GM21447 (cell line): ENCODE data around the gene NOL9.

Experiments used
- ATAC-seq: cut with Tn5 transposase; IDR thresholded peaks from one replicate; pipeline ENCODE4 v1.9.1; 2021; ENCODE audit not compliant: unreplicated experiment

The NOL9 gene

DNA sequence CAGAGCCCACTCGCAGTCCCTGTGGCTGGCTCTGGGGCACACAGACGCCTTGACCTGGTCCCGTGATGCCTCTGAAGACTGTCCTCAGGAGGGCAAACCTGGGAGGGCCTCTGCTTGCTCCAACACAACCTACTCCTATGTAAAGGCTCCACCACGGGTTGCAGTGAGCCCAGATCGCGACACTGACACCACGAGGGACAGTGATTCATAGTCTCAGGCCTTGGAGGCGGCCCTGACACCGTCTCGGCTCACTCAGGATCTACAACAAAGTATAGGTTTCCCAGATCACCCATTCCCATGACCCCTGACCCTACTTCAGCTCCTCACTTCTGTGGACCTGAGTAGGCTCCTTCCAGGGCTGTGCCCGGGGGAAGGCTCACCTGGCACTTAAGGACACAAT, 28.0 kb downstream of the NOL9 start:
- ATAC-seq: no peak

DNA sequence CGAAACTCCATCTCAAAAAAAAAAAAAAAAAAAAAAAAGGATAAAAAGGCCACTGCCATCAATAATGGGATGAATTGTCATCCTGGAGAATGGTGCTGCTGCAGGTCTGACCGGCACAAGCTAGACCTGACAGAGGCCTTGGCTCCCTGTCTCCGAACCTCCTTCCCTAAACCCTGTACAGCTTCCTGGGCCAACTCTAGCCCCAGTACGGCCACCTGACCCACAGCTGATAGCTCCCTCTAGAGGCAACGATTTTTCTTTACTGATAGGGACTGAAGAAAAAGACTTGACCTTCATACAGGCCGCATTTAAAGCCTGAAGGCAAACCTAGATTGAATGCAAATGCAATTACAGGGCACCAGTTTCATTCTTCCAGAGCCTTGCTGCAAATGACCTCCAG, 30.7 kb downstream of the NOL9 start:
- no peak for ATAC-seq

DNA sequence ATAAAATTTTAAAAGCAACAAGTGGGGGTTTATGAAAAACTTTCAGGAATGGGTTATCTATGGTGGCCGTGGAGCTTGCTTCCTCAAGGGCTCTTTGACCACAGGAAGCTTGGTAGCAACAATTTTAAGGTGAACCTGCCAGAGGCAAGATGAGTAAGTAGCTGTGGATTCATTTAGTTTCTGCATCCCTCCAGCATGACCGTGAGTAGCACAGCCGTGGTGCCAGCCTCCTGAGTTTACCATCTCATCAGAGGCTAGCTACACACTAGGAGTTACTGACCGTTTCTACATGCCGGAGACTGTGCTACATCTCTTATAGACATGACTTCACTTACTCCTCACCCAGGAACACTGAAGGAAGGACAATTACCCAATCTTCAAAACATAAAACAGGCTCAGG, 32.8 kb downstream of the NOL9 start:
- no peak for ATAC-seq

DNA sequence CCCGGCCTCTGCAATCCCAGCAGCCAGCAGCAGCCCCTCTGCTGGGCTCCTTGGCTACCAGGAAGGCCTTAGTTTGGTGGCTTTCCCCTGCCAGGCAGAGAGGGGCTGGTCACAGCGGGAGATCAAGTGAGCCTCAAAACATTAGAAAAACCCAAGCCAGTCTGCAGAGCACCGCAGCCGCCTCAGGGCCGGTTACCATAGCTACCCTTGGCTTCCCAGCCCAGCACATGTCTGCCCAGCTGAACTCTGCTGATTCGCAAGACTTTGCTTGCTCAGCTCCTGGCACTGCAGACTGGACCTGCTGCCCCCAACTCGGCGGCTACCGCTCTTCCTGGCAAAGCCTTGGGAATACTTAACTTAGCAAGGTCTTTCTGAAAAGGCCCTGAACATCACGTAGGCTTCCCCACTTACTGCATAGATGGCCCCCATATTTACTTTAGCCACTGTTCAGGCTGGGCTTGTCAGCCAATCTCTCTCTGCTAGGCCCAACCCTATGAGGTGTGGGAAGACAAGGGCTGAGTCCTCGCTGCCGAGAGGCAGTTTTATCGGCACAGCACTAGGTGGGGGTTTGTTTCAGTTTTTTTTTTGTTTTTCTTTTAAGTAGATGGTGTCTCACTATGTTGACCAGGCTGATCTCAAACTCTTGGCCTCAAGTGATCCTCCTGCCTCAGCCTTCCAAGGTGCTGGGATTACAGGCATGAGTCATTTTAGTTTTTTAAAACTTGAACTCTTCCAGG, 34.2 kb downstream of the NOL9 start:
- no peak for ATAC-seq

DNA sequence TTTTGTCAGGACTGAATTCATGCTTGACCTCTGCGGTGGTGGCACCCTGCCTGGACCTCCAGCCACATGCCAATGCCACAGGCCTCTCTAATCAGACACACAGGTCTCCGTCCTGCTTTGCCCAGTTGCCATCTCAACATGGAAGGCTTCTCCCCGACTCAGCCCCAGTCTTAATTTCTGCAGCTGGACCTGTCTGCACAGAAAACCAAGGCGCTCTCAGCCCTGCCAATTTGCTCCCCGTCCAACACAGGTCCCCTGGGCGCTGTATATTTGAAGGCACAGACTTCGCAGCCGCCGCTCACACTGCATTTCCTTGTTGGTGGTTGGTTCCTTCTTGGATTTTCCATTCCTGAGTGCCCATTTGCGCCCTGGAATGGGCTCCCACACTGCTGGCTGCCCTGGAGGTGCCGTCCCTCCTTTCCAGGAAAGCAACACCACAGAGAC, 34.8 kb downstream of the NOL9 start:
- no peak for ATAC-seq

DNA sequence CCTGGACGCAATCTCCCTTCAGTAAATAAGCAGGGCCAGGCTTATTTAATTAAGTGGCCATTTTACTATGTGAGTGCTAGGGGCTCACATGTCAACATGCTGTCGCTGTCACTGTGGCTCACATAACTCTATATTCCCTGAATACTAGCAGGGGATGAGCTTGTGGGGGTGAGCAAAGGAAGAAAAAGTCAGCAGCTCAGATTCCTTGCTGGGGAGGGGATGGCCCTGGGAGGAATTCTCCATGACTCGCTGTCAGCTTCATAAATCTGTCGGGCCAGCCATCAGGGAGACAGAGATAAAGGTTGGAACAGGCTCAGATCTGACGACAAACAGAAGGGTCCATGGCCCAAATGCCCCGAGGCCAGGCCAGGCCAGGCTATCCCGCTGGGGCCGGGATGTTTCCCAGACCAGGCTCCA, 36.9 kb downstream of the NOL9 start:
- no peak for ATAC-seq

DNA sequence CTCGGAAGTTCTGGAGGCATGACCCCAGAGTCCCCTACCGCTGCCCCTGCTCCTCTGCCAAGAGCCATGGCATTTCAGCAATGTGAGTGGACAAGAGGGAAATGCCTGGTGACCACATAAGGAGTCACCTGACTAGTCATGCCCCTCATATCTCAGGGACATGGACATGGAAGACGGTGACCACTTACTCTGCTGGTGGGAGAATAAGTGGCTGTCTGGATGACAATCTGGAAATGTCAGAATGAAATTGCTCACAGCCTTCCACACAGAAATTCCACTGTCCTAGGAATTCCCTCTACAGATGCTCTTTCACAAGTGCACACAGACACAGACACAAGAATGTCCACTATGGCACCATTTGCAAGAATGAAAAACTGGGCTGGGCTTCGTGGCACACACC, 38.5 kb downstream of the NOL9 start:
- no peak for ATAC-seq

DNA sequence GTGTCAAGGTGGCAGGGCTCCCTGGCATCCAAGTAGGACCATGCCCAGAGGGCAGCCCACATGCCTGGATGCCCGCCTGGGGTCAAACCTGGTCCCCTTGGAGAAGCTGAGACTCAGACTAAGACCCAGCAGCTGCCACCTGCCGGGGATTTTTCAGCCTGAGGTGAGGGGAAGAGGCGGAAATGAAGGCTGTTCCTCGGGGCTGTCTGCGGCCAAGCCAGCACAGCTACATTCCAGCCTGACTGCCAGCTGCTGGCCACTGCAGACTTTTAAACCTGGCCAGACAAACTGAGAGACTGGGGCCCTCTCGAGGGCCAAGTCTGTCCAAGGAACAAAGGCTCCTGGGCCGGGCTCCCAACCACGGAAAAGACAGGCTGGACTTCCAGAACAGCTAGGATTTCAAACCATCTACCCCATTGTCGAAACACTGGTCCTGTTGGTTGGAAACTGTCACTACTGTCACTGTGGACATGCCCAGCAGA, 41.0 kb downstream of the NOL9 start:
- ATAC-seq: no peak

DNA sequence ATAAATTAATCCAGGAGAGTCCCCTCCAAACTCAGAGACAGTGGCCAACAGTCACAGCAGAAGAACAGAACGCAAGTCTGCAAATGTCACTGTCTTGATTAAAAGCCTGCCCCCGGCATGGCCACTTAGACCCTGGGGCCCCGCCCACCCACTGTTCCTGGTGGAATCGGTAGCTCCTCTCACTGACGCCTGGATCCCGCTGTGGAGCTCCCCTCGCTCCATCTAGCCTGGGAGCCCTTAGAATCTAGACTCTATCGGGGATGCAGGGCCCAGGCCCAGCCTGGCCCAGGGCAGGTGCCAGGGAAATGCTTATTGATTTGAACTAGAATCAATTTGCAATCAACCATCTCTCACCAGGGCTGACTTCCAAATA, 41.4 kb downstream of the NOL9 start:
- ATAC-seq: no peak

DNA sequence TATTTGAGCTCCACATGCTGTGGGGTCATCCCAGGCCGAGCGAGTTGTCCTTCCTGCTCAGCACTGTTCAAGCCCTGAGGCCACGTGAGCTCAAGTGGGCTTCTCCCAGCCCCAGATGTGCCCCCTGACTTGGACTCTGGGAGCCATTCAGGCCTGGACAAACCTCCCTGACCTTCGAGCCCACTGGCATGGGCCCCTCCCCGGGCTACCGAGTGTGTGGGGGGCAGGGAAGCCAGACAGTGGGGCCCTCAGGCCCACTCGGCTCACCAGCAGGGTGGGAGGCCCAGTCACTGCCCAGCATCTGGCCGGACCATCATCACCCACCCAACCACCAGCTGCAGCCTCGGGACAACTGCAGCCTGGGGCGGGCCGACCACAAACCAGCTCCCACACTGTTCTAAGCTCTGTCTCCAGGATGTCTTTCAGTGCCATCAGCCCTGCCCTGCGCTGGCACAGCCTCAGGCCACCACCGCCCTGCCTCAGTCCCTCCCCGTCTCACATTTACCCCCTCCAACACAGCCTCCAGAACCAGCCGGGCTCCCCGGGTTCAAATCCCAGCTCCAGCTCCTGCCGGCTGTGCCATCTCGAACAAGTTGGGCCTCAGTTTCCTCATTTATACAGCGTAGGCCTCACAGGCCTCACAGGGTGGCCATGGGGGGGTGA, 41.9 kb downstream of the NOL9 start:
- no peak for ATAC-seq

DNA sequence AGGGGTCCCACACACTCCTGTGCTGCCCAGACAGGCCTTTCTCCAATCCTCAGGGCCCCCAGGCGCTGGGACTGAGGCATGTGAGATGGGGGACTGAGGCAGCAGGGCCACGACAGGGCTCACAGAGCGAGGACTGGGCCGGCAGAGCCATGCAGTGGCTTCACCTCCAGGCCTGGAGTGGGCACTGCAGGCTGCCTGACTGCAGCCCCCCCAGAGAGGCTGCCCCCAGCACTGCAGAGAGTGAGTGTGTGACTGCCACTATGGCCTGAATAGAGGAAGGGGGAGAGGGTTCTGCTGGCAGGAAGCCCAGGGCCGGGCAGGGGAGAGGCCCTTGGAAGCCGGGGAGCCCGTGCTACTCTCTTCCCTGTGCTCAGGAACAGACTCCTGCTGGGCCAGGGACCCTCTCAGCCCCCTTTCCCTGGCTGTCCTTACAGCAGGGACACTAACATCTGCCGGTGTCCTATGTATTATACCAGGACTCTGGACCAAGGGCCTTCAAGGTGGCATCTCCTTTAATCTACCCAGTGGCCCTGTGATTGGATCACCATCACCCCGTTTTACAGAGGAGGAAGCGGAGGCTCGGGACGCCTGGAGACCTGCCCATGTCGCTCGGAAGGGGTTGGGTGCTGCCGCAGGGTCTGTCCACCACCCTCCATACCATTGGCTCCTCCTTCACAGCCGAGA, 42.6 kb downstream of the NOL9 start:
- ATAC-seq: no peak

DNA sequence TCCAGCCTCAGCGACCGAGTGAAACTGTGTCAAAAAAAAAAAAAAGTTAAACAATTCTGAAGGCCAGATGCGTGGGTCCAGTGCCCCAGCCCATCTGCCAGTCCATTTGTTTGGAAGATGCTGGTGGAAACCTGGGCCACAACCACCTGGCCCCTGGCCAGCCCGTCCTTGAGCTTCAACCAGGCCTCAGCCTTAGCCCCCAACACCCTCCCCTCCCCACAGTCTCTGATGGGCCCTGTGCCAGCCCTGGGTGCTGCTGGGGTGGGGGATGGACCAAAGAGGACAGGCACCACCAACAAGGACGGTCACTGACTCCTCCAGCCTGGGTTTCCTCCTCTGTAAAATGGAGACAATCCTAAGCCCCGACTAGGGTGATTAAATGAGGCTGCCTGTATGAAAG, 43.3 kb downstream of the NOL9 start:
- ATAC-seq: no peak

DNA sequence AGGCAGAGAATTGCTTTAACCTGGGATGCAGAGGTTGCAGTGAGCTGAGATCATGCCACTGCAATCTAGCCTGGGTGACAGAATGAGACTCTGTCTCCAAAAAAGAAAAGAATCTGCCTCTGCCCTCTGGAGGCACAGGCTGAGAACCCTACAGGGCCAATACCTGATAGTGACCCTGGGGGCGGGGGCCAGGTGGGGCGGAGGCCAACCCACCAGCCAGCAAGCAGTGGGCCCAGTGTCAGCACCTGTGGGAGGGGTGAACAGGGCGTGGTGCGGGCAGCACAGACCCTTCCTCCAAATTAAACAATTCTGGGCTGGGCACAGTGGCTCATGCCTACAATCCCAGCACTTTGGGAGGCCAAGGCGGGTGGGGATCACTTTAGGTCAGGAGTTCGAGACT, 43.8 kb downstream of the NOL9 start:
- ATAC-seq: no peak

DNA sequence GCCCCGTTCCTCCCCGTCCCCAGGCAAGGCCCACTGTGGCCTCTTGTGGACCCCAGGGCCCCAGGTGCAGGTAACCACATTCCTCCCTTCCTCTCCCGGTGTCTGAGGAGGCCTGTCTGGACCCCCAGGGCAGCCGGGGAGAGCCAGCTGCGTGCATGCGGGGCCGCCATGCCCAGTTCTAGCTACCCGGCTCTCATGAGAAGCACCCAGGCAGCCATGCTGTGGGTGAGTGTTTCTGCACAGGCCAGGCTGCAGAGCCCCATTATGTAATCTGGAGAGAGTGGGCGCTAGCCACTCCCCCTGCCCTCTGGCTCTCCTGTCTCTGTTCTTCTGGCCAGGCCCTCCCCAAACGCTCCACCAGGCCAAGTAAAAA, 44.4 kb downstream of the NOL9 start:
- ATAC-seq: no peak

DNA sequence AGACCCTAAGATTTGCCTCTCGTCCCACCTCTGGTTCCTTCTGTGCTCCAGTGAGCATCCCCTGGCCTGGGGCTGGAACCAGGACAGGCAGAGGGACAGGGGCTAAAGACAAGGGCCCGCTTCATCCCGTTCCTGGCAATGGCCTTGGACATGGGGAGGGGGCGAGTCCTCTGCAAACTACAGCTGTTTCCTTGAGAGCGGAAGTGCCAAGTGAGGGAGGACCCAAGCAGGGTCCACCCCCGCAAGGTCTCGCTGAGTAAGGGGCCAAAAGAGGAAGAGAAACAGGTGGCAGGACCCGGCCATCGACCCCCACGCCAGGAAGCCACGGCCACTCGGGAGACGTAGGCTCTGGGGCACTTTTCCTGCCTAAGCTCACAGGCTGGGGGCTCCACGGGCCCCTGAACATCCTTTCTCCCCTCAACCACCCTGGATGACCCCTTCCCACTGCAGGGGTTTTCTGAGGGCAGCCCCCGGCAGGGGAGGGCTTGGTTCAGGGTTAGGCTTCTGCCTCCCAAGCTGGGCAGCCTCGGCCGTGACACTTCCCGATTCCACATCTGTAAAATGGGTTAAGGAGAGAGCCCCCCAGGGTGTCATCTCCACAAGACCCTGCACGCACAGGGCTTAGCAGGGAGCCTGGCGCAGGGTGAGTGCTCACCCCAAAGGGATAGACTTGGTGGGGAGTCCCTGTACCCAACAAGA, 44.9 kb downstream of the NOL9 start:
- no peak for ATAC-seq

DNA sequence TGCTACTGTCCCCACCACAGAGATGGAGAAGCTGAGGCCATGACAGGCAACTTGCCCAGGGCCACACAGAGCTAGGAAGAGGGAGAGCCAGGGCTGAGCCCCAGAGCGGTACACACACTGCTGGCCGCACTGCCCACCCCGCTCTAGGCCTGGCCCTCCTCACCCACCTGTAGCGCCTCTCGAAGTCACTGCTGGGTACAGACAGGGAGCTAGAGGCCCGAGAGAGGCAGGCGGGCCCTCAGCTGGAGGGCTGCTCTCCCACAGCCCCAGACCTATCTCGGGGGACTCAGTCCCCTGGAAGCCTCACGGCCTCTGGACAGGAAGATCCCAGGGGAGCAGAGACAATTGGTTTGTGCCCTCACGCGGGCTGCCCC, 45.5 kb downstream of the NOL9 start:
- no peak for ATAC-seq

DNA sequence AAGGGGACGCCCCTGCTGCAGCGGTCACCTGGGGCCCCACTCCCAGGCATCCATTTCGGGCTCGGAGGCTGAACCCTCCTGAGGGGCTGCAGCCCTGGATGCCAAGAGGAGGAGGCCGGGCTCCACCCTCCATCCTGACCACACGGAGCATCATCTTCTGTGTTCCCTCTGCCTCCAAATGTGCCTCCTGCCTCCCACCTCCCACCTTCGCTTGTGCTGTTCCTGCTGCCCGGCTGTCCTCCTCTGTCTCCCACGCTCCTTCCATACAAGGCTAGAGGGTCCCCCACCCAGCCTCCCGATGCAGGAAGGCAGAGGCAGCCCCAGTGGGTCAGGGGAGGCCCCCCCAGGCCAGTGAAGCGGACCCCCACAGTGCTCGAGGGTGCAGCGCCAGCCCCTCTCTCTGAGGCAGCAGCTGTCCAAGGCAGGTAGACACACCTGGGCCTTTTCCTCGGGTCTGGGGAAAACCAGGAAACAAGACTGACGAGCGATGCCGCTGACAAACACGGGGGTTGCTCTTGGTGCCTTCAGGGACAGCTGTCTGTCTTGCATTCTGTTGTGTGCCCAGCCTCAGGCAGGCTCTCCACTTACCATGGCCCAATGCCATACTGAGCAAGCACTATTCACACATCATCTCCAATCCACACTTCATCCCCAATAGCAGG, 46.0 kb downstream of the NOL9 start:
- ATAC-seq: no peak

DNA sequence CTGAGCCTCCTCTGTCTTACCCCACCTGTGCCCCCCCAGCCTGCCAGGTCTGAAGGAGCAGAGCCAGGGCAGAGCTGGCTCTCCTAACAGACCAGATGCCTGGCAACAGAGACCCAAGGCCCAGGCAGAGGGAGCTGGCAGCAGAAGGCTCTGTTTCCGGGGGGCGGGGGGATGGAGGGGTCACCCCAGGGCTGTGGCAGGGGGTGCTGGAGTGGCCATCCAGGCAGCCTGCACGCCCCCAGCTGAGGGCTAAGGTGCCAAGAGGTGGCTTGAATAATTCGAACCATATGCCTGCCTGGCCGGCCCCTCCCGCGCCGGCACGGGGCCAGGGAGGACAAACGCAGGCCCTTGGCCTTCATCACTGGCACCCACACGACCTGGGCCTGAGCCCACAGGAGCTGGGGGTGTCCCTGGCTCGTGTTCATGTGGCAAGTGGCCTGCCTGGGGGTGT, 46.8 kb downstream of the NOL9 start:
- no peak for ATAC-seq

DNA sequence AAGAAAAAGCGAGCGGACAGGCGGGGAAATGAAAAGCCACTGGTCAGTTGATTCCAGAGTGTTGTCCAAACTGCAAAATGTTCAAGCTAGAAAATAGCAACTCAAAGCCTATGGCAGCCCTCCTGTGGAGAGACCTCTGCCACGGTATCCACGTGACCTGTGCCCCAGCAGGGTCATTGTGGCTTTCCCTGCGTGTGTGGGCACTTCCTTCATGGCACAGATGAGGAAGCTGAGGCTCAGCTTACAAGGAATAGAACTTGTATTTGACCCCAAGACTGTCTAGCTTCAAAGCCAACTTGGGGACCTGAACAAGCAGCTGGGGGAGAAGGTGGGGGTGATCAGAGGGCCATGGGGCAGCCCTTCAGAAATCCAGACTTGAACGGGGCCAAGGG, 47.3 kb downstream of the NOL9 start:
- no peak for ATAC-seq

DNA sequence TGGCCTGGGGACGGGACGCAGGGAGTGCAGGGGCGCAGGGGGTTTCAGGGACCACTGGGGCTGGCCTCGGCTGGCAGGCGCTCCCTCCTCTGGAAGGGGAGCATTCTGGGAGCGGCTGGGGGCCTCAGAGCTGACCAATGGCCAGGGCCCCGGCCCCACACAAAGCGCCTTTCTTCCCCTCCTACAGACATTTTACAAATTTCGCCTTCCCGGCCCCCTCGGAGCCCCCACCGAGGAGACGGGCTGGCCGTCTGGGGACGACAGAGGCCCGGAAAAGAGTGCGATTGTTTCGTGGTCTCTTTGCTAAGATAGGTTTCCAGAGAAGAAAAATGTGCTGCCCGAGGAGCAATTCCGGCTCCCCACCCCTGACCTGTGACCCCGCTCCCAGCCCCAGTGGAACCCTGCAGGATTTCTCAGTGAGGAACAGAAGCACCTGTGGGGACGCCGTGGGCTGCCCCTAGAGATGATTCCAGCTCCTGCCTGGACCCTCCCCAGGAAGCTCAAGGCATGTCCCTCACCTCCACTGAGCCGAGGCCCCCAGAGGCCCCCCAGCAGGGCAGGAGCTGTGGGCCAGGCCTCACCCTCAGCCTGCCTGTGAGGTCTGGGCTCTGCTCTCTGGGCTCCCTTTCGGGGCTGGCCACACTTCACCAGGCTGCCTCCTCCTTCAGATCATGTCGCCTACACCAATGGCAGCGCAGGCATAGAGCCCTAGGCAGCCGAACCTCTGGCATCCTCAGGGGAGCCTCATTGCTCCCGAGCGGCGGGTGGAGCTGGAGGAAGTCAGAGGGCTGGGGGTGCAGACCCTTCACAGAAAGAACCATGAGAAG, 47.9 kb downstream of the NOL9 start:
- no peak for ATAC-seq
